Aorta (tissue), 5 donors: Measurements from ENCODE around the gene NFAM1. TPM values are rescaled to one million over a fixed set of nuclear protein-coding genes. Genes with fewer than 3 reads are reported as not detected.

ENCODE experiments used
- ATAC-seq: fragments of 200-7000 bp; cut with Tn5 transposase; one replicate; pipeline ENCODE4 v1.9.1; 2022; ENCODE audit warnings: moderate library complexity; ENCODE audit not compliant: low FRiP score
- DNase-seq, 2 donors: peaks; one replicate each; pipeline ENCODE4 v3.0.0-alpha.2; 2020
- H3K27ac ChIP-seq, 2 donors: one replicate each; pipeline ENCODE4 v1.5.1; 2013; ENCODE audit warnings: low read length in 2 of 2, mild to moderate bottlenecking in 2 of 2, moderate library complexity in 2 of 2, control low read depth in 1 of 2, inconsistent platforms in 1 of 2, low read depth in 1 of 2
- H3K27me3 ChIP-seq, 2 donors: one replicate each; pipeline ENCODE4 v1.6.1; 2013; ENCODE audit warnings: control low read depth in 1 of 2, low read length in 1 of 2, mild to moderate bottlenecking in 1 of 2, moderate library complexity in 1 of 2; ENCODE audit not compliant: insufficient read depth in 2 of 2, control insufficient read depth in 1 of 2
- H3K36me3 ChIP-seq, 2 donors: one replicate each; pipeline ENCODE4 v1.6.1; 2013; ENCODE audit warnings: control low read depth in 1 of 2, low read length in 1 of 2, mild to moderate bottlenecking in 1 of 2; ENCODE audit not compliant: insufficient read depth in 2 of 2, control insufficient read depth in 1 of 2
- H3K4me1 ChIP-seq, 2 donors: one replicate each; pipeline ENCODE4 v1.6.1; 2013; ENCODE audit warnings: low read length in 2 of 2, control low read depth in 1 of 2, mild to moderate bottlenecking in 1 of 2, moderate library complexity in 1 of 2; ENCODE audit not compliant: insufficient read depth in 2 of 2, control insufficient read depth in 1 of 2
- H3K4me3 ChIP-seq, 2 donors: one replicate each; pipeline ENCODE4 v1.5.1; 2013; ENCODE audit warnings: low read length in 2 of 2, control low read depth in 1 of 2, mild to moderate bottlenecking in 1 of 2
- H3K9me3 ChIP-seq: one replicate; pipeline ENCODE4 v1.6.1; 2013; ENCODE audit warnings: mild to moderate bottlenecking, low read length; ENCODE audit not compliant: control insufficient read depth
- WGBS, 2 donors: extraction: QIAGEN DNeasy Blood & Tissue Kit; methylation state at CpG; one replicate each; pipeline ENCODE4 v1.1.7; 2013; 5-methylcytosine and 5-hydroxymethylcytosine counted together
- intact Hi-C, 2 donors: fragments of 100-400 bp; cut with DNase I; formaldehyde crosslinking; loops; one replicate each; pipeline versions ENCODE4 v1.14.2 to v1.15.0; 2022
- polyA plus RNA-seq, 2 donors: library from polyadenylated mRNA; stranded (reverse); fragments of 200-250 nt; gene quantifications; one replicate each; pipeline ENCODE4 v1.2.3, GENCODE V29; 2013
- total RNA-seq, 2 donors: library from RNA; stranded (reverse); fragmentation: NEBNext Ultra II Directional; extraction: Animal tissue kit (Norgen Biotek cat#: 25700); gene quantifications; one replicate each; pipeline ENCODE4 v1.2.1, GENCODE V29; 2021
- donor health status: healthy with polysubstance abuse.
- donor health status: Bipolar disorder and iron deficiency.
- donor health status: DM: no; HTN: no; CAD: no.
- donor health status: DM: no; HTN: no; CAD: no.
- donor health status: DM: yes; HTN: yes; CAD: no.

Gene NFAM1
- total and polyA plus RNA-seq, 4 donors: 0.38 to 10.5 (median 3.9) TPM

DNA sequence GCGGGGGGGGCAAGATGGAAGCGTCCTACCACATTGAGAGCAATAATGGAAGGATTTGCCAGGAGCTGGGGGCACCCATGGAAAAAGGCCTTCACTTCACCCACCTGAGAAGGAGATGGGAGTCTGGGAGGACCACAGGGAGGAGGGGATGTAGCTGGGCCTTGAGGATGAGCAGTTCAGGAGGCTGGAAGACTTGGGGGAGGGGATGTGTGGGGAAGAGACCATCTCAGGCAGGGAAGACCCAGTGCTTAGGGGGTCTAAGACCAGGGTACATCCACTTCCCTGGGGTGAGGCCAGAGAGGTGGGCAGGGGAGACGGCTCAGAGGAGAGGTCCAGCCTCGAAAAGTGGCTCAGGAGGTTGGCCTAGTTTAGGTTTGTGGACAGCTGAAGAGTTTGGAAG is 90.4 kb downstream of the NFAM1 start:
- no peaks in the 10 kb centered on the region for H3K4me1 ChIP-seq
- H3K27ac ChIP-seq: no peak overlapping the region
- no peak overlapping the region for H3K4me3 ChIP-seq
- H3K9me3 ChIP-seq: no peaks in the 10 kb centered on the region
- ATAC-seq (no peak), DNase-seq (no peak)
- 96 to 97% methylated on average over 4 of the region's 4 CpGs for WGBS, 2 donors
- intact Hi-C loops: loop anchor here in 1 of 2 donors (10.0 kb wide), 1 partner anchor 257 kb away; no protein-coding TSS in a partner anchor
- no peaks in the 10 kb centered on the region for H3K36me3 ChIP-seq
- no peaks in the 10 kb centered on the region for H3K27me3 ChIP-seq

DNA sequence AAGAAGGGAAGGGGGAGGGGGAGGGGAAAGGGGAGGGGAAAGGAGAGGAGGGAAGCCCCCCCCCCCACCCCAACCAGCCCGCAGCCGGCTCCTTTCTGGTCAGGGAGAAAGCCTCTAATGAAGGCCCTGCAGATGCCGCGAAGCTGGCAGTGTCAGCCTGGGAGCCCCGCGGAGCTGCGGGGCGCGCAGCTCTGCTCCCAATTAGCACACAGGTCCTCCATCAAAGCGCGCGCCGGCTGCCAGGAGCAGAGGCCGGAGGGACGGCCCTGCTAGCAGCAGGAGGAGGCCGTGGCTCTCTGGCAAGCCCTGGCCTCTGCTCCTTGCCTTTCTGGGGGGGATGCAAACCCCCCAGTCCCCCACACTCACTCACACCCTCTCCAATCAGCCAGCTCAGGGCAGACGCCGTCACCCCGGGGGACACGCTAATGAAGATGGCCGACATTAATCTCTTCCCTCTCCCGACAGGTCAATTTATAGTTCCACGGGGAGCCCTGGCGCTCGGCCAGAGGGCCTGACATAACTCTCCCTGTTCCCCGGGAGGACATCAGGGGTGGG is 91.3 kb downstream of the NFAM1 start:
- no peak for ATAC-seq

DNA sequence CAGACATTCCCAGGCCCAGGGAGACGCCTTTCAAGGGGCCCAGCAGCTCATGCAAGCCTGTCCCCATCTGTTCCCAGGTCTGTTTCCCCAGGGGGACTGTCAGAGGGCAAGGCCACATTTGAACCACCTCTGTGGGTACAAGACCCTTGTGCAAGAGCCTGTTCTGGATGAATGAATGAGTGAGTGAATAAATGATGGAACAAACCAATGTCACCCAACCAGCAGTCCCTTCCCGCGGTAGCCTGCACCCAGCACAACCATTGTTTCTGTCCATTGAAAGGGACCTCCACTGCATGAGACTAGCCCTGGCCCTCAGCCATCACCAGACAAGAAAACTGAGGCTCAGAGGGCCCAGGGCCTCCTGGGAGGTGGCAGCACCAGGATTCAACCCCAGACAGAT is 92.1 kb downstream of the NFAM1 start:
- intact Hi-C loops: loop anchor here in 1 of 2 donors (10.0 kb wide), 1 partner anchor 255 kb away; no protein-coding TSS in a partner anchor
- ATAC-seq (no peak), DNase-seq (no peak)
- no peaks in the 10 kb centered on the region for H3K4me1 ChIP-seq
- no peaks in the 10 kb centered on the region for H3K27me3 ChIP-seq
- WGBS, 2 donors: 95 to 97% methylated on average over 3 of the region's 3 CpGs
- no peaks in the 10 kb centered on the region for H3K9me3 ChIP-seq
- H3K4me3 ChIP-seq: no peak overlapping the region
- no peaks in the 10 kb centered on the region for H3K36me3 ChIP-seq
- H3K27ac ChIP-seq: no peak overlapping the region

More for the DNA sequence above, 91.3 kb downstream of the NFAM1 start:
- no peaks in the 10 kb centered on the region for H3K27me3 ChIP-seq
- no peak overlapping the region for H3K4me3 ChIP-seq
- WGBS, 2 donors: 36 to 51% methylated on average over 26 of the region's 26 CpGs
- H3K27ac ChIP-seq: no peak overlapping the region
- no peaks in the 10 kb centered on the region for H3K4me1 ChIP-seq
- no peak for DNase-seq
- H3K36me3 ChIP-seq: no peaks in the 10 kb centered on the region
- intact Hi-C loops: loop anchor here in 1 of 2 donors (10.0 kb wide), 1 partner anchor 256 kb away; no protein-coding TSS in a partner anchor
- no peaks in the 10 kb centered on the region for H3K9me3 ChIP-seq

DNA sequence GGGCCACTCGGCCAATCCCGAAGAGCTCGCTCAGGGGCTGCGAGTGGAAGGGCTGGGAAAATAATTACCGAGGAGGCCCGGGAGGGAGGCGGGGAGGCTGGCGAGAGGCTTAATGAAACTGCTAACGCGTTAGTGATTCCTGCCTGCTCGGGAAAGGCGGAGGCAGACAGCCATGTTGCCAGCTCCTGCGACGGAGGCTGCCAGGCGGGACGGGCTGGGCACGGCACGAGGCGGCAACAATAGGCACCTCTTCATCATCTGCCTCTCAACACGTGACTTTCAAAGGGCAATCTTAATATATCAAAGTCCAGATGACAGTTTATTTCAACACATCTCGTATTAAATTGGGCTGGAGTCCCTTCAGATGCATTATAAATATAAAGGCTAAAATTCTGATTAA is 93.7 kb downstream of the NFAM1 start:
- WGBS, 2 donors: 33 to 66% methylated on average over 21 of the region's 21 CpGs

DNA sequence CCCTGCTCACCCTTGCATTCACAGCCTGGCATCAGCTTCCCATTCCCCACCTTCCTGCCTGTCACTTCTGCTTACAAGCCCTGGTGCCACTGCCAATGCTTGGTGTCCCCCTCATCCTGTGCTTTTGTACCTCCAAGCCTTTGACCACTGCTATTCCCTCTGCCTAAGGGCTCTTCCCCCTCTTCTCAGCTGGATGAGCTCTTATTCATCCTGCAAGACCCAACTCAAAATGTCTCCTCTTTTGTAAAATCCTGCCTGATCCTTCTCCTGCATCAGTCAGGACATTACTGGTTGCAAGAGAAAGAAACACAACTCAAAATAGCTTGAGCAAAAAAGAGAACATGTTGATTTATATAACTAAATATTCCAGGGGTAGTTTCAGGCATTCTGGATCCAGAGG is 94.8 kb downstream of the NFAM1 start:
- Histone ChIP-seq H3K4me3 (no peak overlapping the region), H3K36me3 (no peaks in the 10 kb centered on the region), H3K27ac (no peak overlapping the region), H3K4me1 (no peaks in the 10 kb centered on the region), H3K27me3 (no peaks in the 10 kb centered on the region), H3K9me3 (no peaks in the 10 kb centered on the region)
- DNase-seq (no peak), ATAC-seq (no peak)
- intact Hi-C loops: no loop called here

More for the DNA sequence above, 93.7 kb downstream of the NFAM1 start:
- Histone ChIP-seq H3K4me1 (no peaks in the 10 kb centered on the region), H3K36me3 (no peaks in the 10 kb centered on the region), H3K27ac (no peak overlapping the region), H3K27me3 (no peaks in the 10 kb centered on the region), H3K9me3 (no peaks in the 10 kb centered on the region), H3K4me3 (no peak overlapping the region)
- DNase-seq: no peak
- ATAC-seq: no peak
- intact Hi-C loops: no loop called here

DNA sequence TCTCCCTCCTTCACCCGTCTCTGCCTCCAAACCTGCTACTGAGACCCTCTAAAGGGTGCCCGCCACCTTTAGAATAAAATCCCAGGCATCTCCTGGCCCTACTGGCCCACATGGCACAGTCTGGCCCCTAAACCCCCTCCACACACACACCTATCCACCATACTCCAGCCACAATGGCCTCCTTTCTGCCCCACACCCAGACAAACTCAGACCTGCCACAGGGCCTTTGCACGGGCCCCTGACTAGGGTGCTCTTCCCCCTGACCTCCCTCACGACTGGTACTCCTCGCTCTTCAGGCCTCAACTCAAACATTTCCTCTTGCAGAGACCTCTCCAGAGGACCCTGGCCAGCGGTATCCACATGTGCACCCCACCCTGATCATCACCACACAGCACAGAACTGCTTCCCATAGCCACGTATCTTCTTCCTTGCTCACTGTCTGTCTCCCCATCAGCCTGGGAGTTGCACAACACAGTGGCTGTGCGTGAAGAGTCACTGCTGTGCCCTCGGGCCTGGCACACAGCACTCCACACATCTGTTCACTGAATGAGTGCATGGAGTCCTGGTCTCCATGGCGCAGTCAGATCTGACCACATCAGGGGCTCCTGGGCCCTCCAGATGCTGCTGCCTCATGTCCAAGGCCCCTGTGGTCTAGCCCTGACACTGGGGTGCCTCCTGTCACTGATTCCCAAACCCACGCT is 95.5 kb downstream of the NFAM1 start:
- ATAC-seq (no peak), DNase-seq (no peak)

DNA sequence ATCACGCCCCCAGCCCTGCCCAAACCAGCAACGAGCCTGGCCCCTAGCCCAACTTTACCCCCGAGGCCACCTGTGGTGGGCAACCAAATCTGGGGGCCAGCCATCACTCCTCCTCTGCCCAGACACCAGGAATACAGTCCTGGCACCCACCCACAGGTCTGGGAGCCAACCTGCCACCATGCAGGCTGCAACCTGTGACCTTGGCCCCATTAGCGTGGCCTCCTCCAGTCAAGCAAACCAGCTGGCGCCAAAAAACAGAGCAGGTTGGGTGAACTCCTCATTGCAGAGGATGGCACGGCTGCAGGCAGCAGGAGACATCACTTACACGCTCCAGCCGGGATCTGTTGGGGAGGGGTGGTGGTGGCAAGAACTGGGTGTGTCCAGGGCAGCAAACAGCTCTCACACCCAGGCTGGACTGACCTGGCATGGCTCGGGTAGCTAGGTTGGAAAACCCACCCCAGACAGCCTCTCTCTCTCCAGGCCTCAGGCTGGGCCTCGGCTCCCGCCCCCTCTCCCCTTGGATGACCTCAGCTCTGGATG is 96.3 kb downstream of the NFAM1 start:
- no peaks in the 10 kb centered on the region for H3K27me3 ChIP-seq
- ATAC-seq: no peak

More for the DNA sequence above, 95.5 kb downstream of the NFAM1 start:
- Histone ChIP-seq H3K9me3 (no peaks in the 10 kb centered on the region), H3K27ac (no peak overlapping the region), H3K36me3 (no peaks in the 10 kb centered on the region), H3K4me3 (no peak overlapping the region), H3K27me3 (no peaks in the 10 kb centered on the region), H3K4me1 (no peaks in the 10 kb centered on the region)
- intact Hi-C loops: no loop called here
- 94 to 95% methylated on average over 11 of the region's 11 CpGs for WGBS, 2 donors

DNA sequence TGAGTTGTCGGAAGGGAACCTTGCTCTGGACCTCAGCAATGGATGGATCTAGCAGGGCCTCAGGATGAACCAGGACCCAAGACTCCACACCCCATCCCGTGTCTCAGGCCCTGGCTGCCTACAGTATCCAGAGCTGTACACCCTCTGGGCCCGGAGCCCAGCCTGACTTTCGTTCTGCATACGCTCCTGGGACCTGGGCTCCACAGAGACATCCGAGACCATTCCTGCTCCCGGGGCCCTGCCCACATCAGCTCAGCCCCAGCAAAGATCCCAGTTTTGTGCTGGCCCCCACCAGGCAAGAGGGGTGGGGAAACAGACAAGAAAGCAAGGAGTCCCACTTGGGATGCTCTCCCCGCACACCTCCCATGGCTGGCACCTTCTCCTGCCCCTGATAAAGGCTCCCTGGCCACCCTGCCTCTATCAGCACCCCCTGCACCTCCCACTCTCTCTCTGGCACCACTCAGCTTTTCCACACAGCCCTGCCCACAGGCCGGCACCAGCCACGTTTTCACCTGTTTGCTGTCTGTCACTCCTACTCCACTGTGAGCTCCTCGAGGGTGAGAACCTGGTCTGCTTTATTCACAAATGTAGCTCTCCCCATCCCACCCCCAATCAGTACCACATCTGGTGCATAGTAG is 97.2 kb downstream of the NFAM1 start:
- intact Hi-C loops: no loop called here
- DNase-seq (no peak), ATAC-seq (no peak)
- WGBS, 2 donors: 77 to 82% methylated on average over 11 of the region's 11 CpGs
- no peaks in the 10 kb centered on the region for H3K9me3 ChIP-seq
- H3K4me1 ChIP-seq: no peaks in the 10 kb centered on the region
- no peak overlapping the region for H3K4me3 ChIP-seq
- H3K27ac ChIP-seq: no peak overlapping the region
- H3K27me3 ChIP-seq: no peaks in the 10 kb centered on the region
- no peaks in the 10 kb centered on the region for H3K36me3 ChIP-seq

More for the DNA sequence above, 96.3 kb downstream of the NFAM1 start:
- no peak overlapping the region for H3K27ac ChIP-seq
- DNase-seq: no peak
- no peaks in the 10 kb centered on the region for H3K4me1 ChIP-seq
- intact Hi-C loops: no loop called here
- H3K9me3 ChIP-seq: no peaks in the 10 kb centered on the region
- H3K4me3 ChIP-seq: no peak overlapping the region
- 81 to 83% methylated on average over 11 of the region's 11 CpGs for WGBS, 2 donors
- H3K36me3 ChIP-seq: no peaks in the 10 kb centered on the region
